ENCODE results near the gene KIF21B. TPM values are rescaled to one million over a fixed set of nuclear protein-coding genes. Genes with fewer than 3 reads are reported as not detected.

Gene KIF21B
- total RNA-seq, 1 donor from 2014 or later = 2.6 TPM

DNA sequence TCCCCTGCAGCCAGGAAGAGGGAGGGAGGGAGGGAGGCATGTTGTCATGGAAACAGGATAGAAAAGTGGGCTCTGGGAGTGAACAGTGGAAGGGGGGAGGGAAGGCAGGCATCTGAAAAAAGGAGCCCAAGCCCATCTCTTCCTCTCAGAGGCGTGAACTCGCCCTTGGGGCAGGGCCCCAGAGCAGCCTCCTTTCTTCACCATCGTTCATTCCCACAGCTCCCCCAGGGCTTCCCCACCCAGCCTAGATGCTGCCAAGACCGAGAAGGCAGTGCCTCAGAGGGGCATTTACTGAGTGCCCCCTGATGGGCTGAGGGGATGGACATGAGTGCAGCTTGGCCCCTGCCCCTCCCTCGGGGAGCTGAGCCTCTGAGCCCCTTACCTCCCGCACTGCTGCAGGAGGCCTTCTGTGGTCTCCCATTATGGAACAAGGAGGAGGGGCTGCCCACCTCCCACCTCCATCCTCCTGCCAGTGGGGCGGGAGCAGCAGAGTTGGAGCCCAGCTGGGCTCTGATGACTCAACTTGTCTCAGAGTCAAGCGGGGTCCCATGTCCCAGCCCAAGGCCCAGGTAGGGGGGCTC is 39.1 kb upstream of the KIF21B start:
- Mint-ChIP-seq H3K27me3 (ENCODE audit: low read depth) (peaks cover 9% of the 10 kb centered on the region), H3K9me3 (ENCODE audit: low read depth) (no peaks in the 10 kb centered on the region), H3K4me1 (ENCODE audit: low read depth) (peaks cover 14% of the 10 kb centered on the region), H3K36me3 (ENCODE audit: low read depth) (no peaks in the 10 kb centered on the region), H3K4me3 (ENCODE audit: unreplicated experiment) (no peak overlapping the region), H3K27ac (ENCODE audit: unreplicated experiment) (no peak overlapping the region)
- DNase-seq (ENCODE audit: low spot score) = no peak
- TF ChIP-seq, protein P1, sequence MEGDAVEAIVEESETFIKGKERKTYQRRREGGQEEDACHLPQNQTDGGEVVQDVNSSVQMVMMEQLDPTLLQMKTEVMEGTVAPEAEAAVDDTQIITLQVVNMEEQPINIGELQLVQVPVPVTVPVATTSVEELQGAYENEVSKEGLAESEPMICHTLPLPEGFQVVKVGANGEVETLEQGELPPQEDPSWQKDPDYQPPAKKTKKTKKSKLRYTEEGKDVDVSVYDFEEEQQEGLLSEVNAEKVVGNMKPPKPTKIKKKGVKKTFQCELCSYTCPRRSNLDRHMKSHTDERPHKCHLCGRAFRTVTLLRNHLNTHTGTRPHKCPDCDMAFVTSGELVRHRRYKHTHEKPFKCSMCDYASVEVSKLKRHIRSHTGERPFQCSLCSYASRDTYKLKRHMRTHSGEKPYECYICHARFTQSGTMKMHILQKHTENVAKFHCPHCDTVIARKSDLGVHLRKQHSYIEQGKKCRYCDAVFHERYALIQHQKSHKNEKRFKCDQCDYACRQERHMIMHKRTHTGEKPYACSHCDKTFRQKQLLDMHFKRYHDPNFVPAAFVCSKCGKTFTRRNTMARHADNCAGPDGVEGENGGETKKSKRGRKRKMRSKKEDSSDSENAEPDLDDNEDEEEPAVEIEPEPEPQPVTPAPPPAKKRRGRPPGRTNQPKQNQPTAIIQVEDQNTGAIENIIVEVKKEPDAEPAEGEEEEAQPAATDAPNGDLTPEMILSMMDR (IDR thresholded peaks at IDR 0.05) = no peak

DNA sequence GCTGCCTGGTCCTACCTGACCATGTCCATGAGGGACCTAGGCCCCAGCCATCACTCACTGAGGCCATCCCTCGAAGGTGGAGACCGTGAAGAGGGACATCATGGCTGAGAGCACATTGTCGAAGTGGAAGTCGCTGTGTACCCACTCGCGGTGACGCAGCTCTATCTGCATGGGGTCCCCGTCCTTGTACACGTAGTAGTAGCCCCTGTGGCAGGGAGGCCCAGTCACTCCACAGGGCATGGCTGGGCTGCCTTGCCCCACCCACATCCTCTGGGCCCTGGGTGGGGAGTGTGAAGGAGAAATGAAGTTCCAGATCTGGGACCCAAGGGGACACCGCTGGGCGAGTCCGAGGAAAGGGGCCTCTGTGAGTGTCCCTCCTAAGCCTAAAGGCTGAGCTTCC is 38.4 kb upstream of the KIF21B start:
- H3K4me3 Mint-ChIP-seq (ENCODE audit: unreplicated experiment) = no peak overlapping the region
- TF ChIP-seq, protein P1 (IDR thresholded peaks at IDR 0.05) = no peak
- DNase-seq (ENCODE audit: low spot score) = no peak
- H3K4me1 Mint-ChIP-seq (ENCODE audit: low read depth) = peaks cover 19% of the 10 kb centered on the region
- no peak overlapping the region for H3K27ac Mint-ChIP-seq (ENCODE audit: unreplicated experiment)
- peaks cover 9% of the 10 kb centered on the region for H3K27me3 Mint-ChIP-seq (ENCODE audit: low read depth)
- H3K9me3 Mint-ChIP-seq (ENCODE audit: low read depth) = no peaks in the 10 kb centered on the region
- H3K36me3 Mint-ChIP-seq (ENCODE audit: low read depth) = no peaks in the 10 kb centered on the region

DNA sequence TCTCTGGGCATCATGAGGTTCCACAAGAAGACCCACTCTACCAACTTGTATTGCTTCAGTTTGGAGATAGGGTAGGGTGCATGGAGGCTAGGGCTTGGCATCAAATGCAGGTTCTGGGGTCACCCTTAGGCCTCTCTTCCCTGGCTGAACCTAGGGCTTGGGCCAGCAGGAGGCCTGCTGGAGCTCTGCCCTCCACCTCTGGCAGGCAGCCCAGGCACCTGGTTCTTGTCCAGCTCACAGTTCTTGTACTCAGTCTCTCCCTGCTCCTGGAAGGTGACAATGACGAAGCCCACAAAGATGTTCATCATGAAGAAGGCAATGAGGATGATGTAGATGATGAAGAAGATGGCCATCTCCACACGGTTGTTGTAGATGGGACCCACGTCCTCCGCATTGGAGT is 37.5 kb upstream of the KIF21B start:
- TF ChIP-seq, protein P1 (IDR thresholded peaks at IDR 0.05) = no peak
- Mint-ChIP-seq H3K27ac (ENCODE audit: unreplicated experiment) (no peak overlapping the region), H3K4me3 (ENCODE audit: unreplicated experiment) (no peak overlapping the region), H3K4me1 (ENCODE audit: low read depth) (peaks cover 27% of the 10 kb centered on the region), H3K36me3 (ENCODE audit: low read depth) (no peaks in the 10 kb centered on the region), H3K9me3 (ENCODE audit: low read depth) (no peaks in the 10 kb centered on the region), H3K27me3 (ENCODE audit: low read depth) (peaks cover 9% of the 10 kb centered on the region)
- no peak for DNase-seq (ENCODE audit: low spot score)

DNA sequence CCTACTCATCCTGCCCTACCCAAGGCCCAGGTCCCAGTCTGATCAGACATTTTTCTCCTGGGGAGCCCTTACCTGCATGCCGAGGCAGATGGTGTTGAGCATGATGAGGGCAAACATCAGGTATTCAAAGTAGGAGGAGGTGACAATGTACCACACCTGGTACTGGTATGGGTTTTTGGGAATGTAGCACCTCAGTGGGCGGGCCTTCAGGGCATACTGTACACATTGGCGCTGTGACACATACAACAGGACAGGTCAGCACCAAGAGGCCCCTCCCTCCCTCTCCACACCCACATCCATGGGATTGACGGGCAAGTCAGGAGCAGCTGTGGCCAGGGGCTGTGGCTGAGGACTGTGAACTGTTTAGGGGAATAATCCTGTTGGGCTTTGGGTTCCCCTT is 37.1 kb upstream of the KIF21B start:
- peaks cover 9% of the 10 kb centered on the region for H3K27me3 Mint-ChIP-seq (ENCODE audit: low read depth)
- H3K27ac Mint-ChIP-seq (ENCODE audit: unreplicated experiment) = no peak overlapping the region
- H3K9me3 Mint-ChIP-seq (ENCODE audit: low read depth) = no peaks in the 10 kb centered on the region
- H3K4me3 Mint-ChIP-seq (ENCODE audit: unreplicated experiment) = no peak overlapping the region
- peaks cover 32% of the 10 kb centered on the region for H3K4me1 Mint-ChIP-seq (ENCODE audit: low read depth)
- TF ChIP-seq, protein P1 (IDR thresholded peaks at IDR 0.05) = no peak
- H3K36me3 Mint-ChIP-seq (ENCODE audit: low read depth) = no peaks in the 10 kb centered on the region
- DNase-seq (ENCODE audit: low spot score) = no peak

DNA sequence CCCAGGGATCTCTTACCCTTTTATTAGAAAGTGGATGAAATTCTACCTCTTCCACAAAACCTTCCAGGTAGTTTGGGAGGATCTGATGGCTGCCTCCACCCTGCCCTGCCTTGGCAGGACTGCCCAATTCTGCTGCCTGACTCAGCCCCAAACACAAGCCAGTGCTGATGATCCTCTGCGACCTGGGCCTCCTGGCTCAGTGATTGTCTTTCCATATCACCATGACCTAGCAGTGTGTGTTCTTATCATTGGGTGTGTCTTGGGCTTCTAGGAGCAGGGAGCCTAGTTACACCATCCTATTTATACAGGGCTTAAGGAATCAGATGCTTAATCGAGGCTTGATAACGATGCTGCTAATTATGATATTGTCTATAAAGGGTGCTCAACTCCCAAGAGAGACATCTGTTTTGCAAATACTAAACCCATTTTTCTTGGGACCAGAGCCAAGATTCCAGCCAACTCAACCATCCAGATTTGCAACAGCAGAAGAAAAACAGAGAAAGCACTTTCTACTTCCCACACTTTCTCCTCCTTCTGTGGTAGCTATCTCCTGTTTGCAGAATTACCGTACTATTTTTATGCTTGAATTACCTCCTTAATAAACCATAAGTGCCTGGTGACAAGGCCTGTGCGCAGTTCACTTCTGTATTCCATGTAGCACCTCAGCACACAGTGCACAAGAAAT is 36.5 kb upstream of the KIF21B start:
- Mint-ChIP-seq H3K36me3 (ENCODE audit: low read depth) (no peaks in the 10 kb centered on the region), H3K4me3 (ENCODE audit: unreplicated experiment) (no peak overlapping the region), H3K27me3 (ENCODE audit: low read depth) (peaks cover 9% of the 10 kb centered on the region), H3K27ac (ENCODE audit: unreplicated experiment) (no peak overlapping the region), H3K9me3 (ENCODE audit: low read depth) (no peaks in the 10 kb centered on the region), H3K4me1 (ENCODE audit: low read depth) (peaks cover 37% of the 10 kb centered on the region)
- no peak for DNase-seq (ENCODE audit: low spot score)
- TF ChIP-seq, protein P1 (IDR thresholded peaks at IDR 0.05) = no peak

Data from chondrocyte (in vitro differentiated cells).